ENCODE results near the gene RPTOR.

Gene RPTOR

GRCh38 chr17:80671039-80671824 is 126.6 kb downstream of the RPTOR start:
- DNase-seq: no peak

- no peak for DNase-seq
Observed at GRCh38 chr17:80671825-80672110, 127.1 kb downstream of the RPTOR start.

GRCh38 chr17:80673152-80673920 is 128.7 kb downstream of the RPTOR start:
- DNase-seq: peak; percentile 50

GRCh38 chr17:80675438-80676095 is 130.9 kb downstream of the RPTOR start:
- DNase-seq: no peak

GRCh38 chr17:80676096-80676466 is 131.4 kb downstream of the RPTOR start:
- DNase-seq: no peak

GRCh38 chr17:80676564-80676963 is 131.9 kb downstream of the RPTOR start:
- no peak for DNase-seq

- DNase-seq: no peak
Observed at GRCh38 chr17:80677214-80677756, 132.6 kb downstream of the RPTOR start.

- no peak for DNase-seq
Observed at GRCh38 chr17:80679816-80680215, 135.2 kb downstream of the RPTOR start.

GRCh38 chr17:80681215-80681614 is 136.6 kb downstream of the RPTOR start:
- no peak for DNase-seq

GRCh38 chr17:80682372-80682771 is 137.7 kb downstream of the RPTOR start:
- no peak for DNase-seq

- no peak for DNase-seq
Observed at GRCh38 chr17:80683625-80684104, 139.0 kb downstream of the RPTOR start.

GRCh38 chr17:80687839-80688238 is 143.2 kb downstream of the RPTOR start:
- DNase-seq: no peak

- peak; percentile 84 for DNase-seq
Observed at GRCh38 chr17:80689129-80689619, 144.5 kb downstream of the RPTOR start.

- DNase-seq: no peak
Observed at GRCh38 chr17:80691784-80692183, 147.1 kb downstream of the RPTOR start.

GRCh38 chr17:80692931-80693467 is 148.4 kb downstream of the RPTOR start:
- DNase-seq: peak; percentile 61

GRCh38 chr17:80693511-80693910 is 148.9 kb downstream of the RPTOR start:
- peak; percentile 70 for DNase-seq

GRCh38 chr17:80694085-80694991 is 149.7 kb downstream of the RPTOR start:
- peak; percentile 98 for DNase-seq

GRCh38 chr17:80694992-80695912 is 150.6 kb downstream of the RPTOR start:
- DNase-seq: peak; percentile 99

- DNase-seq: peak; percentile 73
Observed at GRCh38 chr17:80695979-80696378, 151.3 kb downstream of the RPTOR start.

GRCh38 chr17:80696456-80696855 is 151.8 kb downstream of the RPTOR start:
- DNase-seq: peak; percentile 57

GRCh38 chr17:80696964-80697363 is 152.3 kb downstream of the RPTOR start:
- DNase-seq: no peak

All from DMS53 (cell line).